Fibroblast of skin of right quadriceps (primary cell): ENCODE data around the gene CHCHD3.
"Not testable (repeated sequence)": the region's sequence is repeated elsewhere in the genome, so short reads cannot be mapped to it uniquely, and the experiment has no call there.

ENCODE experiments used
- DNase-seq: peaks from one replicate; pipeline ENCODE4 v3.0.0-alpha.2; 2013

Gene CHCHD3

DNA sequence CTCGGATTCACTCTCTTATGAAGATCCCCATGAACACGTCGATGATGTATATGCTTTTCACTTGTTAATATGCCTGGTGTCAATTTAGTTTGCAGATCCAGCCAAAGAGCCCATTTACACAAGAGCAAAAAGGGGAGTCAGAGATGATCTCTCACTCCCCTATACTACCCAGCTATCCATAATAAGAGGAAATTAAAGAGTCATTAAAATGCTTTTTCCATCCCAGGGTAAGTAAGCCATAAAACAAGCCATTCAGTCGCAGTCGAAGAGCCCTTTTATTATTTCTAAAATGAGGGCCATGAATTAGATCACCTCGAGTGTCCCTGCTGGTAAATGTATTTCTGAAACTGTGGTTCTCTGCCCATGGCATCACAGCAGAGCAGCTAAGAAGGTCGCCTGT lies 41.2 kb downstream of the CHCHD3 start:
- DNase-seq: no peak

- no peak for DNase-seq
Measured at GRCh38 chr7:133040178-133040577, 41.7 kb downstream of the CHCHD3 start.

DNA sequence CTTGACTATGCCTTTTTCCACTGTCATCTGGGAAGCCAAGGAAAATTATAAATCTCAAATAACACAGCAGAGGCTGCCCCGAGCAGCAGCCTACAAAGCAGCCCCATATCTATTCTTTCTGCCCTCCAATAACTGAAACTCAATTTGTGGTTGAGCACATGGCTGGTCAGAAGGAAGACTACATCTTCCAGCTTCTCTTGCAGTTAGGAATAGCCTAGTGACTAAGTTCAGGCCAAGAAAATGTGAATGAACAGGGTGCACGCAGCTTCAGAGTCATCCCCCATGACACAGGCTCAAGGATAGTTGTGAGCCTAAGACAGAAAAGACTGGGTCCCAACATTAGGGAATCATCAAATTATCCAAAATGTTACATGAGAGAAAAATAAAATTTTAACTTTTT lies 42.3 kb downstream of the CHCHD3 start:
- no peak for DNase-seq

GRCh38 chr7:133036289-133036688 lies 45.6 kb downstream of the CHCHD3 start:
- DNase-seq: no peak

DNA sequence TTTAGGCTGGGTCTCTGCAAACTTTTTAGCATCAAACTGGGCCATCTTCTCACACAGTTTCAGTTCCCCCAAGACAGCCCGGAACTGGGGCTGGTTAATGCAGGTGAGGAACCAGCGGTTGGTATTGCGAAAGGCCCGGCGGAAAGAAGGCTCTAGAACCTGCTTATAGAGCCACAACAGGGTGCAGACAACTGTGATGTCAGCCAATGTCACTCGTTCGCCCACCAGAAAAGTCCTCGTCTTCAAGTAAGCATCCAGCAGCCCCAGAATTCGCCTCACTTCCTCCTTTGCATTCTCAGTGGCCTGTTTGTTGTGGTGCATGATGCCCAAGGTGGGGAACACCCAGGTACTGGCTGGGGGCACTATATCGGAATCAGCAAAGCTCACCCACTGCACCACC lies 46.6 kb downstream of the CHCHD3 start:
- DNase-seq: not testable (repeated sequence)

DNA sequence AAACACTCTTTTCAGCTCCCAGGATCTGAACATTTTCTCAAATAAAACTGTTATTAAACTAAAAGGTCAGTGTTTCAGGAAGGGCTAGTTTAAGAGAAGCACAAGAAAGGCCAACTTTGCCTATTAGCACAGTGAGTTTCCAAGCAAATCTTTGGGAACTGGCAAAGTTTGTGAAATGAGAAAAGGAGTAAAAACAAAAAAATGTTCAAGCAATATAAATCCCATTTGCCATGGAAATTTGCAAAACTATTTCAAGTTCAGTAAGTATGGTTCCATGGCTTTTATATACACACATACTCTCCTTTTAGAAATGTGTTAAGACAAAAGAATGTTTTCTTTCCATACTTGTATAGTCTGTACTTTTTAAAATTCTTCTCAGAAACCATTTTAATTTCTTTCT lies 51.5 kb downstream of the CHCHD3 start:
- no peak for DNase-seq

- DNase-seq: no peak
Measured at GRCh38 chr7:133029463-133029862, 52.4 kb downstream of the CHCHD3 start.

GRCh38 chr7:133027397-133027796 lies 54.5 kb downstream of the CHCHD3 start:
- DNase-seq: no peak

GRCh38 chr7:133026210-133026859 lies 55.6 kb downstream of the CHCHD3 start:
- DNase-seq: no peak

DNA sequence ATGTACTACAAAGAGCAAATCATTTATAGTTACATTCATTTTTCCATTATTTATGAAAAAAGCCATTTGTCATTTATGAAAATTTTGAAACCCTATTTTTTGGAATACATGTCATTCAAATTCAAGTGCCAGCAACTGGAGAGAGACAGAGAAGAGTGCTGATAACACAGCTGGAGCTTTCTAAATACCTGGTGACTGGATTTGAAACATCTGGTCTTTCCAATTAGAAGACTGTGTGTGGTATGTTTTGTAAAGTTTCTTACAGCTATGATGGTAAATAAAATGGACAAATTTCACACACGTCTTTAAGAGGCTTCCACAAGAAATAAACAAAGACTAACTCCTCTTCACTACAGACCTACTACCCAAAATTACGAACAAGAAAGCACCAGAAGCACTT lies 56.8 kb downstream of the CHCHD3 start:
- DNase-seq: no peak

GRCh38 chr7:133024596-133024995 lies 57.3 kb downstream of the CHCHD3 start:
- no peak for DNase-seq

GRCh38 chr7:133023370-133024071 lies 58.4 kb downstream of the CHCHD3 start:
- DNase-seq: peak; percentile 31

GRCh38 chr7:133022661-133023060 lies 59.2 kb downstream of the CHCHD3 start:
- no peak for DNase-seq

DNA sequence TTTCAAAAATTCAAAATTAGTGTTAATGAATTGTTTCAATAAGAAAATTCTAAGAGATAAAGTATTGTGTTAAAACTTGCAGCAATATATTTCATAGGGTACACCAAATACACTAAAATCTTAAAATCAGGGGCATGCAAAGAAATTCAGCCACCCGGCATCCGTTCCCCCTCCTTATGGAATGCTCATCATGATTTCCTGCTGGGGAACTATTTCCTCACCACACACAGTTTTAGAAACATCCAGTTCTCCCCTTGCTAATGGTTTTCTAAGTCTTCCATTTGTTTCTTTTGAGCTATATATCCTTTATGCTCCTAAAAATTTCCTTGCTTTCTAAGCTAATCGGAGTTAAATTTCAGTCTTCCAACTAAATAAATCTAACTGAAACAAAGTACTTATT lies 60.7 kb downstream of the CHCHD3 start:
- DNase-seq: peak; percentile 17

GRCh38 chr7:133020496-133020895 lies 61.4 kb downstream of the CHCHD3 start:
- DNase-seq: peak; percentile 63

- DNase-seq: no peak
Measured at GRCh38 chr7:133019590-133019989, 62.3 kb downstream of the CHCHD3 start.

- DNase-seq: no peak
Measured at GRCh38 chr7:133016604-133017003, 65.3 kb downstream of the CHCHD3 start.

DNA sequence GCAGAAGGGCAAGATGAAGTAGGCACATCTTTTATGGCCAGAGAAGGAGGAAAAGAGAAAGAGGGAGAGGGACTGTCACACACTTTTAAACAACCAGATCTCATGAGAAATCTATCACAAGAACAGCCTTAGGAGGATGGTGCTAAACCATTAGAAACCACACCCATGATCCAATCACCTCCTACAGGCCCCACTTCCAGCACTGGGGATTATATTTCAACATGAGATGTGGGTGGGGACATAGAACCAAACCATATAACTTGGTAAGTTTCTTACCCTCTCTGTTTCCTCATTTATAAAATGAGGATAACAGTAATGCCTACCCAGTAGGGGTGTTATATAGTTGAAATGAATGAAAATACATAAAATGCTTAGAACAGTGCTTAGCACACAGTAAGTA lies 66.0 kb downstream of the CHCHD3 start:
- DNase-seq: no peak

DNA sequence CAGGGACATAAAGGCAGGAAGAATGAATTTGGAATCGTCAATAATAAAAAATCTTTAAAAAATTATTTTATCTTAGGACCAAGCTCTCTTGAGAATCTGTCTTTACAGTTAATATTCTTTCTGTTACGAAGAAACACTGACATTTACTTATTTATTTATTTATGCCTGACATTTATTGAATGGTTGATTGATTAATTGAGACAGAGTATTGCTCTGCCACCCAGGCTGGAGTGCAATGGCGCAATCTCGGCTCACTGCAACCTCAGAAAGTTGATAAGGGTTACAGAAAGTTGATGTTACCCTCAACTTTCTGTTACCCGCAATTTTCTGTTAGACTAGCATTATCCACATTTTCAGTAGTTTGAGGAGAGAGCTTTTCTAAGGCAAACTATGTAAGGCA lies 70.1 kb downstream of the CHCHD3 start:
- DNase-seq: no peak

- peak; percentile 35 for DNase-seq
Measured at GRCh38 chr7:133009426-133010252, 72.3 kb downstream of the CHCHD3 start.

- DNase-seq: no peak
Measured at GRCh38 chr7:133007961-133008360, 73.9 kb downstream of the CHCHD3 start.

GRCh38 chr7:133003052-133003910 lies 78.6 kb downstream of the CHCHD3 start:
- DNase-seq: no peak

DNA sequence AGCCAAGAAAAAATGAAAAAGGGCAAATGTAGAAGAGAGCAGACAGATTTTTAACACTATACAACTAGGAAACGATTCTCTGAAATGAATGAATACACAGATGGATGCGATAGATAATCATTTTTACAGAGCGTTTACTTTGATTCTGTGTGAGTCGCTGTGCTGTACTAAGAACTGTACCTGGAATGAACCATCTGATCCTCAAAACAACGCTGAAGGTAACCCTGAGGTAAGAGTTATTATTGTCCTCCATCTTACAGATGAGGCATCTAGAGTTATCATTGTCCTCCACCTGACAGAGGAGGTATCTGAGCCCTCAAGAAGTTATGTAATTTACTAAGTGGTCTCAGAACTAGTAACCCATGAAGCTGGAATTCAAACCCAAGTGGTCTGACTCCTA lies 80.2 kb downstream of the CHCHD3 start:
- no peak for DNase-seq
